Inflammatory macrophage (primary cell): ENCODE measurements around the gene CRTC2.
"Not testable (repeated sequence)": the region's sequence is repeated elsewhere in the genome, so short reads cannot be mapped to it uniquely, and the experiment has no call there.

Experiments
- DNase-seq, 2 donors: peaks; one replicate each; pipeline ENCODE4 v3.0.0-alpha.2; 2020 to 2022
- total RNA-seq, 18 experiments: gene quantifications; one replicate each; lab custom pipeline; 2026; ENCODE audit warnings: mixed read lengths in 6 of 18, inconsistent platforms in 2 of 18; lab: John Stamatoyannopoulos, UW

CRTC2 gene
- total RNA-seq = 4.2 to 24.2 (median 9.0) reads per million in 18 experiments

DNA sequence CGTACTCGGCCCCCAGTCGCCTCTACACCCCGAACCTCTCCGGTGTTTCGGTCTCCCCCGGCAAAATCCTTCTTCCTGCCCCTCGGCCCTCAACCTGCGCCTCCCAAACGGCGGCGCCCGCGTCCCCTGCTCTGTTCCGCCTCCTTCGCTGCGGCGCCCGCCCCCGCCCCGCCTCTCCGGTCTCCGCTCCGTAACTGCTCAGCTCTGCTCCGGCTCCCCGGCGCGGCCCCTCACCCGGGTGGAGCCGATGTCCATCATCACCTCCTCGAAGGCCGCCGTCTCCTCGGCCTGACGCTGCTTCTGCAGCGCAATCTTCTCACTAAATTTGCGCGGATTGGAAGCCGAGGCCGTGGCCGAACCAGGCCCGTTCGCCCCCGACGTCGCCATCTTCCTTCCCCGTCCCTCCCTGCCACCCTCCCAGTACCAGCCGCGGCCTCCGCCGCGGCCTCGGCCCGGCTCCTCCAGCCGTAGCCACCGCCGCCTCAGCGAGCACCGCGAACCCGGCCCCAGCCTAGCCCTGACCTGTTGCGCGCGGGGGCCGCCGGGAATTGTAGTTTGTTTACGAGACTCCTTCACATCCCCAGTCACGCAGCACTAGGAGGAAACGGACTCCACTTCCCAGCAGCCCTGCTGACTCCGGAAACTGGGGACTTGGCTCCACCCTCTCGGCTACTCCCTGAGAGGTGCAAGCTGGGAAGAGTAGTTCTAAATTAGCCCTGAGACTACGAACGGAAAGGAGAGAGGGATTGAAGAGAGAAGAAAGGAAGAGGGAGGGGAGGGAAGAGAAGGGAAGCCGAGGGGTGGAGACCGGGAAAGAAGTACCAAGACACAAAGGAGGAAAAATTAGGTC is at the start of gene CRTC2:
Gene CRTC2, minus strand, starts transcription at position 502 of the 850 bp plus-strand sequence. Its CDS starts 115 bp downstream, at position 387.
- DNase-seq = peak; percentile 97 to 98

DNA sequence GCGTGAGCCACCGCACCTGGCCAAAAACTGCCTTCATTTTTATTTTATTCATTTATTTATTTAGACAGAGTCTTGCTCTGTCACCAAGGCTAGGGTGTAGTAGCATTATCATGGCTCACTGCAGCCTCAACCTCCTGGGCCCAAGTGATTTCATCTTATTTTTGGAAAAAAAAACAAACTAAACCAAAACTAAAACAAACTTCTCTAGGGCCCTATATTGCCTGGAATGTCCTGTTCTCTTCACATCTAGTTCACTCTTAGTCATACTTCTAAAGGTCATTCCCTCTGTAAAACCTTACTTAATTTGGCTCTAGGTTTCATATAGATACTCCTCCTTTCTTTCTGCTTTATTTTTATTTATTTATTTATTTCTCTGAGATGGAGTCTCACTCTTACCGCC is 47.7 kb upstream of the CRTC2 start:
- DNase-seq = no peak

DNA sequence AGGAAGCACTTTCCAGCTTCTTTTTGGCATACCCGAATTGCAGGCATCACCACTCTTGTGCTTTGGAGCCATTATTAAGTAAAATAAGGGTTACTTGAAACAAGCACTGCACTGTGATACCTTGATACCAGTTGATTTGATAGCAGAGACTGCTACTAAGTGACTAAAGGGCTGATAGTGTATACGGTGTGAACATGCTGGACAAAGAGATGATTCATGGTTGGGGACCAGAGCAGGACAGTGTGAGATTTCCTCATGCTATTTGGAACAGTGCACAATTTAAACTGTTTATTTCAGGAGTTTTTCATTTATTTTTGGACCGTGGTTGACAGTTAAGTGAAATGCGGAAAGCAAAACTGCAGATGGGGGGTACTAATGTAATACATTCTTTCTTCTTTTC is 42.0 kb upstream of the CRTC2 start:
- no peak for DNase-seq

GRCh38 chr1:153996882-153997281 is 38.5 kb upstream of the CRTC2 start:
- not testable (repeated sequence) for DNase-seq

- no peak for DNase-seq
Observed at GRCh38 chr1:153995640-153996039, 37.2 kb upstream of the CRTC2 start.

DNA sequence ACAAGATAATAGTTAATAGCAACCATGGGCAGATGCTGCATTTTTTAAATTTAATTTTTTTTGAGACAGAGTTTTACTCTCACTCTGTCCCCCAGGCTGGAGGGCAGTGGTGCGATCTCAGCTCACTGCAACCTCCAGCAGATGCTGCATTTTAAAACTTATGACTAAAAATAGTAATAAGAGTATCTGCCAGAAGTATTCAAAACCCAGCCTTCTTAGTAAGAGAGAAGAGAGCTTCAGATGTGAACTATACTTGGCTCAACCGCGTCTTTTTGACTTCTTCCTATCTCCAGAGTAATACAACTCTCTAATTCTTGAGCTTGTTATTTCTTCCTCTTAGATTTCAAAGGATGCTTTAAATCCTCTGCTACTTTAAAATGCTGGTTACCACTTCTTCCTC is 36.8 kb upstream of the CRTC2 start:
- no peak for DNase-seq

DNA sequence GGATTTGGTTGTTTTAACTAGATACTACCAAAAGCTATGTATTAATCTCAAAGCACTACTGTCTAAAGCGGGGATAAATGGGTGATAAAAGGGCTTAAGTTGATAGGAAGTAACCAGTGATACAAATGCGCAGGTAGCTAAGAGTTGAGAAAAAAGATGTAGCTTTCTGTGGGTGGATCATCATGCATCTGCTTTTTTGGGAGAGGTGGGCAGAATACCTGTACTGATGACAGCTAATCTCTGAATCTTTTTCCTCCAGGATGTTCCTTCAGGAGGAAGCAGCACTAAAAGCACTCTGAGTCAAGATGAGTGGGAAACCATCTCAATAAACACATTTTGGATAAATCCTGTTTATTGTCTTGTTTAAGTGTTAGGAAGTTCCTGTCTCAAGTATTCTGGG is 33.4 kb upstream of the CRTC2 start:
- DNase-seq = no peak

DNA sequence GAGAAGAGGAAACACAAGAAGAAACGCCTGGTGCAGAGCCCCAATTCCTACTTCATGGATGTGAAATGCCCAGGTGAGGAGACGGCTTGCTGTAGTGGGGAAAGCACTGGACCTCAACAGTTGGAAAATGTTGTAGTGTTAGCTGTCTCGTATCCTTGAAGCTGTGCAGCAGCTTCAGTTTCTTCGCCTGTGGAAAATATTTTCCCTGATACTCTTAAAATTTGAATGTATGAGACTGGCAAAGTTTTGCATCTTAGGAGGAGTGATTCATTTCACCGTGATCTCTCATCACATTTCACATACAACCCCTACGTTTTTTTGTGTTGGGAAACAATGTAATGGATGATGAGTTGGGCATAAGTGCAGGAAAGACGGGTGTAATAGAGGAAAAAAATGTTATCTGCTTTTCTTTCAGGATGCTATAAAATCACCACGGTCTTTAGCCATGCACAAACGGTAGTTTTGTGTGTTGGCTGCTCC is 32.8 kb upstream of the CRTC2 start:
- no peak for DNase-seq

DNA sequence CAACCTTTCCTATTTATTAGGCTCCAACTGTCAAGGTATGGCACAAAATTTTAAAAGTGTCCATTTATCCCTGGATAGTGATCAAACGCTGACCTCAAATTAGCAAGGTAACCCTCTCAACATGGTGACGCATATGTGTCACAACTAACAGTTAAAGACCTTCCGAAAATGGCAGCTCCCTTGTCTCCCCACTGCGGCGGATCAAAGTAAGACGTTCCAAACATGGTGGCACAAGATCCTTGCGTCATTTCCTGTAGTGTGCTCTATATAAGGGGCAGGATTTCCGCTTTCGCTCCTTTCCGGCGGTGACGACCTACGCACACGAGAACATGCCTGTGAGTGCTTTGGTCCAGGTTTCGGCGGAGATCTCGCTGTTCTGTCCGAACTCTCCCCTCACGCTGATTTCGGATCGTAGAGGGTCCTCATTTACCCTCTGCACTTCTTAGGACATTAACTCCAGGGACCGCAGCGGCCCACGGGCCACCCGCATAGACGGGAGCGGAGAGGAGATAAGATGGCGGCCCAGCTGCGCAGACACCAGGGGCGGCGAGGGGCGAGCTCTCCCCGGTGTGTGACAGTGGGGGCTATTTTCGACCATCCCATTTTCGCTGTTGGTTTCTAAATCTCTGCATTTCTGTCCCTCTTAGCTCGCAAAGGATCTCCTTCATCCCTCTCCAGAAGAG is 32.2 kb upstream of the CRTC2 start, which contains the start of gene RPS27:
Gene RPS27, plus strand, starts transcription at position 295 of the 683 bp plus-strand sequence. Its CDS starts 35 bp downstream, at position 330.
- peak; percentile 97 to 98 for DNase-seq

GRCh38 chr1:153987621-153988020 is 29.2 kb upstream of the CRTC2 start:
- no peak for DNase-seq

GRCh38 chr1:153985941-153986761 is 27.7 kb upstream of the CRTC2 start, which contains the start of gene RAB13:
Gene RAB13 (minus strand): TSS chr1:153986339. CDS start chr1:153986236, 103 bp downstream.
- peak; percentile 60 to 77 for DNase-seq

DNA sequence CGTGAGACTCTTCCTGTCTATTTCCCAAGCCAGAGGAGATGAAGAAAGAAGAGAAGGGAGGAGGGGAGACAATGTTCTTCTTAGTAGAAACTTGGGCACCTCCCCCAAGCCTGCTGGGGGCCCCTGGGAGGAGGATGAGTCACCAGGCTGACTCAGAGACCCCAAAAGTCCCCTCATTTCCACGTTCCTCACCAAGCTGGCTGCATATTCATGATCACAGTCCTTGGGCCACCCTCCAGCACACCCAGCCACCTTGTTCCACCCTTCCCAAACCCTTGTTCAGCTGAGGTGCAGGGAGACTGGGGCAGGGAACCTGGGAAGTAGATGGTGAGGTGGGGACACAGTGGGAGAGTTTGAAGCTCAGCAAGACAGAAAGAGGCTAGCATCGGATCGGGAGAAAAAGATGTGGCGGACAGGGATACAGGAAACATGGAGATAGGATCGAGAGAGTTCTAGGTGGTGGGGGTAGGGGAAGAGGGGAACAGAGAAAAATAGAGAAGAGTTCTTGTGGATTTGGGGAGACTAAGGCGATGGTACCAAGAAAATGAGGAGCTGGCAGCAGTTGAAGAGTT is 27.0 kb upstream of the CRTC2 start:
- DNase-seq = peak; percentile 22 to 50

- DNase-seq = peak; percentile 17 to 27
Observed at GRCh38 chr1:153984123-153984894, 25.9 kb upstream of the CRTC2 start.

- DNase-seq = not testable (repeated sequence)
Observed at GRCh38 chr1:153981735-153982134, 23.3 kb upstream of the CRTC2 start.

DNA sequence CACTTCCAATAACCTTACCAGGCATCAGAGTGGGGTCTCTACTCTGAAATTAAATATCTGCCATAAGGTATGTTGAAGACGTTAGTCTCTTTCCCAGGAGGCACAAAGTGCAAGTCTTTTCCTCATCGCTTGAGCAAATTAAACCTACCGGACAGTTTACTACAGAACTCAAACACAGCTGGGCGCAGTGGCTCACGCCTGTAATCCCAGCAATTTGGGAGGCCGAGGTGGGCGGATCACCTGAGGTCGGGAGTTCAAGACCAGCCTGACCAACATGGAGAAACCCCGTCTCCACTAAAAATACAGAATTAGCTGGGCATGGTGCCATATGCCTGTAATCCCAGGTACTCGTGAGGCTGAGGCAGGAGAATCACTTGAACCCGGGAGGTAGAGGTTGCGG is 20.7 kb upstream of the CRTC2 start:
- DNase-seq = not testable (repeated sequence)

DNA sequence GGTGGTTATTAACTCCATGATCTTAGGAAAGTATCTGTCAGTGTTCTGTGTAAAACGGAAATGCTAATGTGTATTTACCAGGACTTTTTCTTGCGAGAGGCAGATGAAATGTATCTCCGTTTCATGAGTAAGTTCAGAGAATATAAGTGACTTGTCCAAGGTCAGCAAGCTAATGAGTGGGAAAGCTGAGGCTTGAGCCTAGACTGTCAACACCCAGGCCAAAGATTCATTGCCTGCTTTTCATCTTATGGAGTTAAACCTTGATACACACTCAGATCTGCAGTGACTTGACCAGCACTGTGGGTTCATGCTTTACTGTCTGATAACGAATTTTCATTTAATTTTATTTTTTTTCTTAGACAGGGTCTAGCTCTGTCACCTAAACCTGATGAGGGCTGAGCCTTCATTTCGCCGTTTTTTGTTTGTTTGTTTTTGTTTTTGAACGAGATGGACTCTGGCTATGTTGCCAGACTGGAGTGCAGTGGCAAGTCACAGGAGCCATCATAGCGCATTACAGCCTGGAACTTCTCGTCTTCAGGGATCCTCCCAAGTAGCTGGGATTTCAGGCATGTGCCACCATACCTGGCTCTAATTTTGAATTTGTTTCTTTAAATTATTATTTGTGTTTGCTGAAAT is 20.0 kb upstream of the CRTC2 start:
- DNase-seq = no peak

- DNase-seq = peak; percentile 82 to 90
Observed at GRCh38 chr1:153977250-153978240, 19.1 kb upstream of the CRTC2 start, which contains the start of gene JTB. Gene JTB (minus strand): TSS chr1:153977674. CDS start chr1:153977252, 422 bp downstream.

GRCh38 chr1:153976819-153977249 is 18.4 kb upstream of the CRTC2 start:
- no peak for DNase-seq

- DNase-seq = no peak
Observed at GRCh38 chr1:153973525-153973924, 15.1 kb upstream of the CRTC2 start.
